Subcutaneous adipose tissue (tissue), 4 donors: ENCODE measurements around the gene ATXN7L1. TPM values are rescaled to one million over a fixed set of nuclear protein-coding genes. Genes with fewer than 3 reads are reported as not detected.

Source experiments
- total RNA-seq, 4 donors: library from RNA; depleted of rRNA; stranded (reverse); fragments of >200 nt; gene quantifications; one replicate each; pipeline ENCODE4 v1.1.0, GENCODE V29; 2016
- TF ChIP-seq, protein P1 (sequence below): fragments of 450-650 bp; IDR thresholded peaks from one replicate; pipeline ENCODE4 v1.5.1; 2016; ENCODE audit warnings: low read depth, mild to moderate bottlenecking, control low read depth, antibody characterized with exemption, moderate library complexity

The ATXN7L1 gene
- total RNA-seq, 4 donors from 2014 or later = 11.5 to 29.2 (median 13.3) TPM

GRCh38 chr7:105691082-105691679 lies 185.2 kb downstream of the ATXN7L1 start:
- TF ChIP-seq, protein P1, sequence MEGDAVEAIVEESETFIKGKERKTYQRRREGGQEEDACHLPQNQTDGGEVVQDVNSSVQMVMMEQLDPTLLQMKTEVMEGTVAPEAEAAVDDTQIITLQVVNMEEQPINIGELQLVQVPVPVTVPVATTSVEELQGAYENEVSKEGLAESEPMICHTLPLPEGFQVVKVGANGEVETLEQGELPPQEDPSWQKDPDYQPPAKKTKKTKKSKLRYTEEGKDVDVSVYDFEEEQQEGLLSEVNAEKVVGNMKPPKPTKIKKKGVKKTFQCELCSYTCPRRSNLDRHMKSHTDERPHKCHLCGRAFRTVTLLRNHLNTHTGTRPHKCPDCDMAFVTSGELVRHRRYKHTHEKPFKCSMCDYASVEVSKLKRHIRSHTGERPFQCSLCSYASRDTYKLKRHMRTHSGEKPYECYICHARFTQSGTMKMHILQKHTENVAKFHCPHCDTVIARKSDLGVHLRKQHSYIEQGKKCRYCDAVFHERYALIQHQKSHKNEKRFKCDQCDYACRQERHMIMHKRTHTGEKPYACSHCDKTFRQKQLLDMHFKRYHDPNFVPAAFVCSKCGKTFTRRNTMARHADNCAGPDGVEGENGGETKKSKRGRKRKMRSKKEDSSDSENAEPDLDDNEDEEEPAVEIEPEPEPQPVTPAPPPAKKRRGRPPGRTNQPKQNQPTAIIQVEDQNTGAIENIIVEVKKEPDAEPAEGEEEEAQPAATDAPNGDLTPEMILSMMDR = no peak

GRCh38 chr7:105690325-105690945 lies 186.0 kb downstream of the ATXN7L1 start:
- TF ChIP-seq, protein P1 = no peak

DNA sequence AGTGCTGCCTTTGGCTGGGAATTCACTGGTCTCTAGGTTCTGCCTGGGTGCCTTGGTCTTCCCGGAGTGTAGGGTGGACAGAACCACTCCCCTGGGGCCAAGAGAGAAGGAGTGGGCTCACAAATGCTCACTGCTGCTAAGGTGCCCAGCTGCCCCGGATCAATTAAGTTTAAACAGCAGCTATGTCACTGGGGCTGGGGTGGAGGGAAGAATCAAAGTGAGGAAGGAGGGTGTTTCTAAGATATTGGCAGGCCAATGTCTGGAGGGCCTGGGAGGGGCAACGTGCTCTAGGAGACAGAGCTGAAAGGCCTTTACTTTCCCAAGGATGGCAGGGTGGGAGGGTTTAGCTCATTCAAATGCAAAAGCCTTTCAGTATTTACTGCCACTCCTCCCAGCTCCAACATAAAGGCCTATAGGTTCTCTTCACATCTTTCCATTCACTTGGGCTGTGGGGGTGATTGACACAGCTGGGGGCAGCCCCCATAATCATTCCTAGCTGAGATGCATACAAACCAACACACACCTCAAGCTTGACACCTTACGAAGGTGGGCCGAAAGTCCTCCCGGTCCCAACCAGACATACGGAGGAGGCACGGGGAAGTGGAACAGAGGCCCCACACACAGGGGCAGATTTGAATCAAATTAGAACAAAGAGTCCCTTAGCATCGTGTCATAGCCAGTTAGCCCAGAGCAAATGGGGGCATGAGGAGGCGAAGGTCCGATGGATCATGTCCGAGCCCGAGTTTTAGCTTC lies 187.2 kb downstream of the ATXN7L1 start:
- TF ChIP-seq, protein P1 = no peak

DNA sequence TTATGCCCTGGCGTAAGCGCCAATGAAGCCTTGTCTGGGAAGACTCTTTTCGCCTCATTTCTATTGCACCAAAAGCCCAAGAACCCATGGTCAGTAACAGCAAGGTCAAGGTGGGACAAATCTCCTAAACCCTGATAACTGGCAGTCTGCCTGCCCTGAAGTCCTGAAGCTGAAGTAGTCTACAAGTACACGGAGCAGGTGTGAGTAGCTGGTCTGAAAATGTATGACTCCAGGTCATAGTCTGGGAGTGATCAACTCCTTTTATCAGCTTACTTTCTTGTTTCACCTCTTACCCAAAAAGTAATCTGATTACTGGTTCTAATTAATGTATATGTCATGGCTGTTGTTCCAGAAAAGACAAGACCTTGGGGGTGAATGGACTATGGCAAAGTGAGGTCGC lies 187.8 kb downstream of the ATXN7L1 start:
- TF ChIP-seq, protein P1 = no peak

DNA sequence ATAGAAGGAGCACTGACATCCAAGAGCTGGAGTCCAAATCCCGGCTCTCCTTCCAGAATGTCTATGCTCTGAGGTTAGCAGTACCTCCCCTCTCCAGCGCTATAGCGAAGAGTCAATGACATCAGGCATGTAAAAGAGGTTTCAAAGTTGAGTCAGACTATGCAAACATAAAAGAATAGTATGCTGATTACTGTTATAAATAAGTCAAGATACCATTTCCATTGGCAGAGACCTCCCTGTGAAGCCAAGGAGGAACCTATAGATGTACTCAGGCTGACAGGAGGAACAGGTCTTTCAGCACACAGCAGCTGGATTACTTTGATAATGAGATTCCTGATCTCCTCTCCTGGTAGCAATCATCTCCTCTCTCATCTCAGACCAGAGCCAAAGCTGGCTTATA lies 191.2 kb downstream of the ATXN7L1 start:
- TF ChIP-seq, protein P1 = no peak

GRCh38 chr7:105682341-105683060 lies 193.9 kb downstream of the ATXN7L1 start:
- TF ChIP-seq, protein P1 = no peak
